ENCODE data around the gene HBP1. TPM values are rescaled to one million over a fixed set of nuclear protein-coding genes. Genes with fewer than 3 reads are reported as not detected.

The HBP1 gene, protein sequence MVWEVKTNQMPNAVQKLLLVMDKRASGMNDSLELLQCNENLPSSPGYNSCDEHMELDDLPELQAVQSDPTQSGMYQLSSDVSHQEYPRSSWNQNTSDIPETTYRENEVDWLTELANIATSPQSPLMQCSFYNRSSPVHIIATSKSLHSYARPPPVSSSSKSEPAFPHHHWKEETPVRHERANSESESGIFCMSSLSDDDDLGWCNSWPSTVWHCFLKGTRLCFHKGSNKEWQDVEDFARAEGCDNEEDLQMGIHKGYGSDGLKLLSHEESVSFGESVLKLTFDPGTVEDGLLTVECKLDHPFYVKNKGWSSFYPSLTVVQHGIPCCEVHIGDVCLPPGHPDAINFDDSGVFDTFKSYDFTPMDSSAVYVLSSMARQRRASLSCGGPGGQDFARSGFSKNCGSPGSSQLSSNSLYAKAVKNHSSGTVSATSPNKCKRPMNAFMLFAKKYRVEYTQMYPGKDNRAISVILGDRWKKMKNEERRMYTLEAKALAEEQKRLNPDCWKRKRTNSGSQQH
- 40.4 TPM for polyA plus RNA-seq (2013, experiment 1 of 4)
- 41.5 TPM for polyA plus RNA-seq (2013, experiment 2 of 4)
- polyA plus RNA-seq (2013, experiment 3 of 4) = 41.0 TPM
- polyA plus RNA-seq (2013, experiment 4 of 4) = 45.7 TPM

GRCh38 chr7:107168233-107169119 lies at the start of gene HBP1:
TSS of gene HBP1 (plus strand) at chr7:107169003. CDS start at chr7:107179894, 10,891 bp downstream.
- Histone ChIP-seq H3K4me3 (ENCODE audit: insufficient read depth, low read depth, low read length) (peak within 1 kb of the TSS; percentile 66), H3K9me3 (ENCODE audit: control insufficient read depth, low read length) (no peaks in the 10 kb centered on the region), H3K4me1 (ENCODE audit: control insufficient read depth, insufficient read depth, low read length) (peaks cover 4% of the 10 kb centered on the region), H3K36me3 (ENCODE audit: control insufficient read depth, insufficient read depth, low read length) (no peaks in the 10 kb centered on the region), H3K27ac (ENCODE audit: insufficient read depth, low read depth, low read length, poor library complexity, severe bottlenecking) (peak within 1 kb of the TSS; percentile 98), H3K27me3 (ENCODE audit: control insufficient read depth, insufficient read depth, low read length, poor library complexity, severe bottlenecking) (no peaks in the 10 kb centered on the region)
- 0% methylated on average over 44 of the region's 44 CpGs for WGBS, 2 experiments

DNA sequence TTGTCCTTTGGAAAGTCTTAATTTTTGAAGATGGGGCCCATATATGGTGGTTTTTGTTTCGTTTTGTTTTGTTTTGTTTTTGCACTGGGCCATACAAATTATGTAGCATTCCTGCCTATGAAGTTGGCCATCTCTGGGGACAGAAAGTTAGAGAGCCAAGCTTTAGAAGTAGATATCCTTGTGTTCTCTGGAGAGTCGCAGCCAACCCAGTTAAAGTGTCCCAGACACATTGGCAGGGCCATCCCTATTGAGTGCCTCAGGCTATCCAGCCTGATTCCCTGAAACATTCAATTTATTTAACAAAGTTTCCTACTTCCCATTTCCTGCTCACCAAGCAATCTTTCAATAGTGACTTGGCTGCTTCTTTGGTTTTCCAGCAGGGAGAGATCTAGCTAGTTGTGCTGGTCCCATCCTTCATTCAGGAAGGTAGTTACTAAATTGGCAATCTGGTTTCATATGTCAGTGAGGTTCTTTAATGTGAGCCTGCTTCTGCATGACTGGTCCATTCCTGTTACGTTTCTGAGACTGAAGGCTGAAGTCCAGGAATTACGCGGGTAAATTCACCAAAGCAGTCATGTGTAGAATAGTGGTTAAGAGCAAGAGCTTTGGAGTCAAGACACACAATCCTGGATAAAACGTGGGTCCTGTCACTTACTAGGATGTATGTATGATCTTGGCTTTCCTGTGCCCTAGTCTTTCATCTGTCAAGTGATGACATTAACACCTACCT lies 49.3 kb upstream of the HBP1 start:
- Histone ChIP-seq H3K36me3 (ENCODE audit: control insufficient read depth, insufficient read depth, low read length) (no peaks in the 10 kb centered on the region), H3K4me3 (ENCODE audit: insufficient read depth, low read depth, low read length) (no peak overlapping the region), H3K9me3 (ENCODE audit: control insufficient read depth, low read length) (no peaks in the 10 kb centered on the region), H3K27ac (ENCODE audit: insufficient read depth, low read depth, low read length, poor library complexity, severe bottlenecking) (no peak overlapping the region), H3K27me3 (ENCODE audit: control insufficient read depth, insufficient read depth, low read length, poor library complexity, severe bottlenecking) (no peaks in the 10 kb centered on the region), H3K4me1 (ENCODE audit: control insufficient read depth, insufficient read depth, low read length) (peaks cover 6% of the 10 kb centered on the region)
- WGBS, 2 experiments = 93 to 96% methylated on average over 6 of the region's 6 CpGs

- WGBS, 2 experiments = 52 to 59% methylated on average over 3 to 4 of the region's 4 CpGs
- Histone ChIP-seq H3K9me3 (ENCODE audit: control insufficient read depth, low read length) (no peaks in the 10 kb centered on the region), H3K4me1 (ENCODE audit: control insufficient read depth, insufficient read depth, low read length) (peaks cover 6% of the 10 kb centered on the region), H3K27me3 (ENCODE audit: control insufficient read depth, insufficient read depth, low read length, poor library complexity, severe bottlenecking) (no peaks in the 10 kb centered on the region), H3K27ac (ENCODE audit: insufficient read depth, low read depth, low read length, poor library complexity, severe bottlenecking) (no peak overlapping the region), H3K4me3 (ENCODE audit: insufficient read depth, low read depth, low read length) (no peak overlapping the region), H3K36me3 (ENCODE audit: control insufficient read depth, insufficient read depth, low read length) (no peaks in the 10 kb centered on the region)
These were observed 46.3 kb upstream of the HBP1 start for GRCh38 chr7:107122486-107122911.

DNA sequence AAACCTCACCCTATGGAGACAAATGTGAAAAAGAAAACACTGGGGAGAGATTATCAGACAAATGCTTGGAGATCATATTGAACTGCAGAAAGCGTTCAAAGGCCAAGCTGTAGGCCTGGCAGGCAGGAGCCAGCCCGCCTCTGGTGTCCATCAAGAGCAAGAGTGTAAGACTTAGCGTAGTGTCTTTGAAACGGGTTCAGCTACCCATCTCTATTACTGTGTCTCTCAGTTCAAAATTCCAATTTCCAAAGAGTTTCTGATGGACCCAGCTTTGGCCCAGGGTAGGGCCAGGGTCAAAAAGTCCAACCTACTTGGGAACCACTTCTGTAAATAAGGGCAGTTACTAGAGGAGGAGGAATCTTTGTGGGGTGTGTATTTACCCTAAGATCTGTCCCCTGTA lies 45.4 kb upstream of the HBP1 start:
- WGBS, 2 experiments = 94 to 97% methylated on average over 4 of the region's 4 CpGs
- H3K36me3 ChIP-seq (ENCODE audit: control insufficient read depth, insufficient read depth, low read length) = no peaks in the 10 kb centered on the region
- no peaks in the 10 kb centered on the region for H3K9me3 ChIP-seq (ENCODE audit: control insufficient read depth, low read length)
- H3K27ac ChIP-seq (ENCODE audit: insufficient read depth, low read depth, low read length, poor library complexity, severe bottlenecking) = no peak overlapping the region
- peaks cover 6% of the 10 kb centered on the region for H3K4me1 ChIP-seq (ENCODE audit: control insufficient read depth, insufficient read depth, low read length)
- H3K27me3 ChIP-seq (ENCODE audit: control insufficient read depth, insufficient read depth, low read length, poor library complexity, severe bottlenecking) = no peaks in the 10 kb centered on the region
- H3K4me3 ChIP-seq (ENCODE audit: insufficient read depth, low read depth, low read length) = no peak overlapping the region

DNA sequence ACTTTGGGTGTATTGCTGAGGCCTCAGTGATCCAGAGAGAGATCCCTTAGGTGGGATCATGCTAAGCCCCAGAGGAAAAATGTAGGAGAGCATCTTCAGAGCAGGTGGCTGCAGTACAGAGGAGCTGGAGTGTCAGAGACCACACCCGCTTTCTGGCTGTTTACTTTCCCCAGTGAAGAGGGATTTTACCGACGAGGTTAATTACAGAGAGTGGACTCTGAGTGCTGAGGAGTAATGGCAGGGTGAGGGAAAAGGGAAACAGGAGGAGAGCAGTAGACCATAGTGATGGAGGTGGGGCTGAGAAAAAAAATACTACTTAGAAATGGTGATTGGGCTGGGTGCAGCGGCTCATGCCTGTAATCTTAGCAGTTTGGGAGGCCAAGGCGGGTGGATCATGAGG lies 43.3 kb upstream of the HBP1 start:
- Histone ChIP-seq H3K4me3 (ENCODE audit: insufficient read depth, low read depth, low read length) (no peak overlapping the region), H3K27ac (ENCODE audit: insufficient read depth, low read depth, low read length, poor library complexity, severe bottlenecking) (no peak overlapping the region), H3K4me1 (ENCODE audit: control insufficient read depth, insufficient read depth, low read length) (no peaks in the 10 kb centered on the region), H3K36me3 (ENCODE audit: control insufficient read depth, insufficient read depth, low read length) (no peaks in the 10 kb centered on the region), H3K9me3 (ENCODE audit: control insufficient read depth, low read length) (no peaks in the 10 kb centered on the region), H3K27me3 (ENCODE audit: control insufficient read depth, insufficient read depth, low read length, poor library complexity, severe bottlenecking) (no peaks in the 10 kb centered on the region)
- 88 to 89% methylated on average over 5 of the region's 5 CpGs for WGBS, 2 experiments

- Histone ChIP-seq H3K27me3 (ENCODE audit: control insufficient read depth, insufficient read depth, low read length, poor library complexity, severe bottlenecking) (no peaks in the 10 kb centered on the region), H3K27ac (ENCODE audit: insufficient read depth, low read depth, low read length, poor library complexity, severe bottlenecking) (no peak overlapping the region), H3K36me3 (ENCODE audit: control insufficient read depth, insufficient read depth, low read length) (no peaks in the 10 kb centered on the region), H3K9me3 (ENCODE audit: control insufficient read depth, low read length) (no peaks in the 10 kb centered on the region), H3K4me3 (ENCODE audit: insufficient read depth, low read depth, low read length) (no peak overlapping the region), H3K4me1 (ENCODE audit: control insufficient read depth, insufficient read depth, low read length) (no peaks in the 10 kb centered on the region)
- 92% methylated on average over 2 of the region's 2 CpGs for WGBS, 2 experiments
These were observed 40.6 kb upstream of the HBP1 start for GRCh38 chr7:107128217-107128616.

GRCh38 chr7:107128748-107129147 lies 40.1 kb upstream of the HBP1 start:
- Histone ChIP-seq H3K27ac (ENCODE audit: insufficient read depth, low read depth, low read length, poor library complexity, severe bottlenecking) (no peak overlapping the region), H3K4me1 (ENCODE audit: control insufficient read depth, insufficient read depth, low read length) (no peaks in the 10 kb centered on the region), H3K9me3 (ENCODE audit: control insufficient read depth, low read length) (no peaks in the 10 kb centered on the region), H3K36me3 (ENCODE audit: control insufficient read depth, insufficient read depth, low read length) (no peaks in the 10 kb centered on the region), H3K4me3 (ENCODE audit: insufficient read depth, low read depth, low read length) (no peak overlapping the region), H3K27me3 (ENCODE audit: control insufficient read depth, insufficient read depth, low read length, poor library complexity, severe bottlenecking) (no peaks in the 10 kb centered on the region)
- 86 to 97% methylated on average over 3 of the region's 3 CpGs for WGBS, 2 experiments

GRCh38 chr7:107130487-107131220 lies 38.1 kb upstream of the HBP1 start:
- Histone ChIP-seq H3K27ac (ENCODE audit: insufficient read depth, low read depth, low read length, poor library complexity, severe bottlenecking) (no peak overlapping the region), H3K9me3 (ENCODE audit: control insufficient read depth, low read length) (no peaks in the 10 kb centered on the region), H3K36me3 (ENCODE audit: control insufficient read depth, insufficient read depth, low read length) (no peaks in the 10 kb centered on the region), H3K4me1 (ENCODE audit: control insufficient read depth, insufficient read depth, low read length) (no peaks in the 10 kb centered on the region), H3K4me3 (ENCODE audit: insufficient read depth, low read depth, low read length) (no peak overlapping the region), H3K27me3 (ENCODE audit: control insufficient read depth, insufficient read depth, low read length, poor library complexity, severe bottlenecking) (no peaks in the 10 kb centered on the region)
- WGBS, 2 experiments = 37% methylated on average over 5 of the region's 6 CpGs

DNA sequence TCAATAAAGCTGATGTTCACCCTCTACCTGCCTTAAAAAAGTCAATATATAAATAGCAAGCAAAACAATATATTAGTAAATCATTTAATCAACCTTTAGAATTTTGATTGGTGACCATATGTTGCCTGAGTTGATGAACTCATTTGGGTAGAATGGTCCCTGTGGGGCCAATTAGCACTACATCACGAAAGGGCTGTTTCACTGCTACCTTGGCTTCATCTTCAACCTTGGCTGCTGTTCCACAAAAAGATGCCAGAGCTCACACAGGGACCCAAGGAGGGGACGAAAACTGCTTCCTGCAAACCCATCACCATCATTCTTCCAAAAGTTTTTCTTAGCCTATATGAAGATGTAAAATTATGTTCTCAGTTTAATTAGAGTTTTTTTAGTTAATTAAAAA lies 35.4 kb upstream of the HBP1 start:
- no peaks in the 10 kb centered on the region for H3K9me3 ChIP-seq (ENCODE audit: control insufficient read depth, low read length)

More for the DNA sequence above, 35.4 kb upstream of the HBP1 start:
- no peaks in the 10 kb centered on the region for H3K27me3 ChIP-seq (ENCODE audit: control insufficient read depth, insufficient read depth, low read length, poor library complexity, severe bottlenecking)
- H3K4me1 ChIP-seq (ENCODE audit: control insufficient read depth, insufficient read depth, low read length) = no peaks in the 10 kb centered on the region
- no peak overlapping the region for H3K27ac ChIP-seq (ENCODE audit: insufficient read depth, low read depth, low read length, poor library complexity, severe bottlenecking)
- H3K4me3 ChIP-seq (ENCODE audit: insufficient read depth, low read depth, low read length) = no peak overlapping the region
- WGBS, 2 experiments = 89 to 90% methylated on average over 1 to 2 of the region's 2 CpGs
- no peaks in the 10 kb centered on the region for H3K36me3 ChIP-seq (ENCODE audit: control insufficient read depth, insufficient read depth, low read length)
